HepG2 (cell line): ENCODE results near the gene NXPH1. TPM values are rescaled to one million over a fixed set of nuclear protein-coding genes. Genes with fewer than 3 reads are reported as not detected.

Experiments used
- ATAC-seq: fragments of 200-7000 bp; cut with Tn5 transposase; 3 replicates; pipeline ENCODE4 v1.9.1; 2020; ENCODE audit warnings: mild to moderate bottlenecking, moderate library complexity
- BruUV-seq: library from RNA; stranded (reverse); fragments of 400-500 nt; replicated peaks from 2 replicates; lab custom pipeline; 2021; lab: Mats Ljungman, UMichigan
- CTCF ChIA-PET: fragments of 300-600 bp; formaldehyde crosslinking; extraction: SDS; loops from one replicate; lab custom pipeline; 2021; ENCODE audit warnings: low total read pairs, inconsistent platforms, low intra/inter-chr PET ratio; lab: Yijun Ruan, JAX
- POLR2A ChIA-PET: fragments of 350-600 bp; sonication (Branson Sonifier 250); formaldehyde crosslinking; loops from one replicate; lab custom pipeline; 2020; ENCODE audit warnings: antibody characterized with exemption, inconsistent platforms; lab: Yijun Ruan, JAX
- DNase-seq: peaks from one replicate; pipeline ENCODE4 v3.0.0-alpha.2; 2015; ENCODE audit warnings: low spot score
- FAIRE-seq: peaks from 3 replicates; lab custom pipeline; 2011; peaks lifted over from hg19 to GRCh38; lab: Jason Lieb, UNC
- H2AFZ ChIP-seq: one replicate; pipeline ENCODE4 v1.6.1; 2011; ENCODE audit warnings: low read length, inconsistent platforms
- H3K27ac ChIP-seq: fragments of 300-600 bp; 3 replicates; pipeline ENCODE4 v1.8.0; 2011; ENCODE audit warnings: mixed run types, mild to moderate bottlenecking, mixed read lengths, low read length, inconsistent platforms; ENCODE audit not compliant: insufficient read depth; ENCODE audit errors: extremely low read length
- H3K27me3 ChIP-seq, 2 experiments: fragments of 200-600 bp in 1 of 2; 2 replicates in 1 of 2; 3 replicates in 1 of 2; pipeline versions ENCODE4 v1.6.0 to v1.8.0; 2011; ENCODE audit warnings: low read length in 2 of 2, mild to moderate bottlenecking in 2 of 2, moderate library complexity in 2 of 2, inconsistent platforms in 1 of 2; ENCODE audit not compliant: insufficient read depth in 2 of 2, control insufficient read depth in 1 of 2
- H3K36me3 ChIP-seq, 2 experiments: fragments of 200-600 bp in 1 of 2; replicated peaks in 1 of 2; 2 replicates in 1 of 2; 3 replicates in 1 of 2; pipeline versions ENCODE4 v1.5.1 to v1.8.0; 2011; ENCODE audit warnings: low read length in 2 of 2, inconsistent platforms in 1 of 2; ENCODE audit not compliant: insufficient read depth in 2 of 2, control insufficient read depth in 1 of 2
- H3K4me1 ChIP-seq: 2 replicates; pipeline ENCODE4 v1.5.1; 2012; ENCODE audit warnings: low read length, inconsistent platforms; ENCODE audit not compliant: insufficient read depth
- H3K4me2 ChIP-seq: 2 replicates; pipeline ENCODE4 v1.6.0; 2011; ENCODE audit warnings: low read depth, low read length, inconsistent platforms
- H3K4me3 ChIP-seq, 3 experiments: fragments of 200-600 bp in 1 of 3; sonication (generic), shearing (Covaris generic) in 1 of 3; replicated peaks in 1 of 3; 2 replicates each; pipeline ENCODE4 v1.5.1; 2011 to 2016; ENCODE audit warnings: low read length in 3 of 3, inconsistent platforms in 2 of 3, low read depth in 2 of 3, mild to moderate bottlenecking in 2 of 3, control low read depth in 1 of 3, mixed read lengths in 1 of 3; ENCODE audit not compliant: insufficient read depth in 1 of 3
- H3K79me2 ChIP-seq: one replicate; pipeline ENCODE4 v1.6.1; 2011; ENCODE audit warnings: low read length, inconsistent platforms; ENCODE audit not compliant: insufficient read depth
- H3K9ac ChIP-seq: 2 replicates; pipeline ENCODE4 v1.6.0; 2011; ENCODE audit warnings: mild to moderate bottlenecking, low read depth, low read length, inconsistent platforms; ENCODE audit not compliant: insufficient read depth
- H3K9me3 ChIP-seq: 2 replicates; pipeline ENCODE4 v1.5.1; 2012; ENCODE audit warnings: mild to moderate bottlenecking, low read length
- H4K20me1 ChIP-seq: 2 replicates; pipeline ENCODE4 v1.6.0; 2011; ENCODE audit warnings: inconsistent platforms, mild to moderate bottlenecking, low read length, moderate library complexity; ENCODE audit not compliant: insufficient read depth
- IRF1 ChIP-seq: sonication (generic); formaldehyde crosslinking; IDR thresholded peaks from 2 replicates; pipeline ENCODE4 v1.4.0; 2020; ENCODE audit warnings: low read depth, mild to moderate bottlenecking, missing genetic modification reagents
- MXI1 ChIP-seq: IDR thresholded peaks from 3 replicates; pipeline ENCODE4 v1.6.1; 2012; ENCODE audit warnings: low read depth, low read length, inconsistent platforms, borderline replicate concordance
- RORA ChIP-seq: sonication (generic); formaldehyde crosslinking; IDR thresholded peaks from 2 replicates; pipeline ENCODE4 v1.5.0; 2020; ENCODE audit warnings: mild to moderate bottlenecking, missing genetic modification reagents, moderate library complexity
- ZBTB43 ChIP-seq: sonication (generic); formaldehyde crosslinking; conservative IDR thresholded peaks from 2 replicates; pipeline ENCODE4 v1.4.0; 2020; ENCODE audit warnings: missing genetic modification reagents
- ZNF609 ChIP-seq: sonication (generic); formaldehyde crosslinking; IDR thresholded peaks from 2 replicates; pipeline ENCODE4 v1.4.0; 2020; ENCODE audit warnings: mild to moderate bottlenecking, missing genetic modification reagents, borderline replicate concordance
- ZNF670 ChIP-seq: sonication (generic); formaldehyde crosslinking; IDR thresholded peaks from 2 replicates; pipeline ENCODE4 v1.8.0; 2022; ENCODE audit warnings: mild to moderate bottlenecking, missing genetic modification reagents, borderline replicate concordance
- ZSCAN25 ChIP-seq: sonication (generic); formaldehyde crosslinking; IDR thresholded peaks from 2 replicates; pipeline ENCODE4 v1.8.0; 2022; ENCODE audit warnings: mild to moderate bottlenecking, missing genetic modification reagents
- WGBS: methylation state at CpG from one replicate; pipeline ENCODE4 v1.1.6; 2017; ENCODE audit warnings: low lambda C conversion rate; 5-methylcytosine and 5-hydroxymethylcytosine counted together
- in situ Hi-C: cut with HindIII; loops from 2 replicates; pipeline ENCODE4 v1.10.0; 2017; ENCODE audit warnings: low pct_unique_long_range_greater_than_20kb; ENCODE audit not compliant: extremely low pct_ligation_motif_present
- intact Hi-C: fragments of 100-400 bp; cut with micrococcal nuclease; formaldehyde crosslinking; loops from one replicate; pipeline ENCODE4 v1.10.0; 2022; ENCODE audit not compliant: unreplicated experiment
- polyA plus RNA-seq, 8 experiments: library from polyadenylated mRNA; depleted of rRNA in 3 of 8; stranded (reverse) in 7 of 8; unstranded in 1 of 8; fragments of >200 nt; fragmentation: Illumina TruSeq in 4 of 8; extraction: Trizol in 4 of 8; gene quantifications; 2 replicates each; pipeline versions ENCODE4 v1.2.1 to v1.2.3, GENCODE V29; 2011 to 2016; ENCODE audit warnings: low read depth in 4 of 8, missing spikeins in 1 of 8, mixed read lengths in 1 of 8; ENCODE audit not compliant: insufficient read depth in 1 of 8
- total RNA-seq, 5 experiments: library from RNA; depleted of rRNA; stranded (reverse); fragments of >200 nt; fragmentation: Illumina TruSeq; extraction: Trizol; gene quantifications; 2 replicates each; pipeline ENCODE4 v1.2.3, GENCODE V29; 2016; ENCODE audit warnings: low read depth in 1 of 5

Gene NXPH1
- total and polyA plus RNA-seq, 2 of the 13 experiments (the other 11 are each of a cell fraction or from before 2014, with no cell fraction given): not detected

- TF ChIP-seq ZNF609 (CRISPR knock-in tag) (no peak), ZBTB43 (CRISPR knock-in tag) (no peak)
Observed at GRCh38 chr7:8390262-8390626, 43.2 kb upstream of the NXPH1 start (continued).

- no peaks in the 10 kb centered on the region for H4K20me1 ChIP-seq
- TF ChIP-seq MXI1 (no peak), RORA (CRISPR knock-in tag) (no peak), ZNF670 (no peak), ZSCAN25 (CRISPR knock-in tag) (no peak), IRF1 (no peak)
- CTCF ChIA-PET: no interaction called here
- H3K4me3 ChIP-seq: no peak overlapping the region
- H3K9me3 ChIP-seq: no peaks in the 10 kb centered on the region
- no peak for FAIRE-seq
- no peak overlapping the region for H3K9ac ChIP-seq
- no peak overlapping the region for H3K4me2 ChIP-seq
- H3K4me1 ChIP-seq: no peaks in the 10 kb centered on the region
- no peak overlapping the region for H3K27ac ChIP-seq
- H3K79me2 ChIP-seq: no peaks in the 10 kb centered on the region
- H3K27me3 ChIP-seq: no peaks in the 10 kb centered on the region
- no peak overlapping the region for H2AFZ ChIP-seq
- no peak for ATAC-seq
- intact Hi-C loops: no loop called here
- DNase-seq: no peak
- POLR2A ChIA-PET: no interaction called here
- H3K36me3 ChIP-seq: no peaks in the 10 kb centered on the region
- in situ Hi-C loops: no loop called here
- BruUV-seq: no TSS peak
- 3% methylated on average over 6 of the region's 6 CpGs for WGBS
Observed at GRCh38 chr7:8391353-8392062, 41.9 kb upstream of the NXPH1 start.
